GM10266 (cell line): ENCODE measurements around the gene CALY.
A peak's percentile ranks its signal among the peaks of the same experiment; 100 is the strongest.

Source experiments
- DNase-seq: peaks from one replicate; pipeline ENCODE4 v3.0.0; 2012; ENCODE audit errors: extremely low spot score
- CTCF ChIP-seq: IDR thresholded peaks from 2 replicates; pipeline ENCODE4 v1.5.1; 2012; ENCODE audit warnings: mild to moderate bottlenecking, low read depth; ENCODE audit not compliant: control insufficient read depth, insufficient read depth; ENCODE audit errors: missing control alignments

Gene CALY

GRCh38 chr10:133338080-133339071 is 1.7 kb upstream of the CALY start:
- no peak for DNase-seq

GRCh38 chr10:133337370-133337725 is 652 bp upstream of the CALY start:
- no peak for TF ChIP-seq CTCF
- no peak for DNase-seq

More at GRCh38 chr10:133338080-133339071, 1.7 kb upstream of the CALY start:
- no peak for TF ChIP-seq CTCF

- TF ChIP-seq CTCF: no peak
- DNase-seq: no peak
Measured at GRCh38 chr10:133336118-133336576, 549 bp downstream of the CALY start.

- peak; percentile 77 for DNase-seq
- TF ChIP-seq CTCF: no peak
Measured at GRCh38 chr10:133335246-133336117, 1.2 kb downstream of the CALY start.

- no peak for TF ChIP-seq CTCF
- DNase-seq: no peak
Measured at GRCh38 chr10:133334503-133335245, 2.0 kb downstream of the CALY start.

GRCh38 chr10:133332936-133333699 is 3.6 kb downstream of the CALY start:
- TF ChIP-seq CTCF: no peak

More at GRCh38 chr10:133332936-133333699, 3.6 kb downstream of the CALY start:
- DNase-seq: no peak
